GM23248 (cell line): ENCODE measurements around the gene PKIG. TPM values are rescaled to one million over a fixed set of nuclear protein-coding genes. Genes with fewer than 3 reads are reported as not detected.
A peak's percentile ranks its signal among the peaks of the same experiment; 100 is the strongest.
"Not testable (repeated sequence)": the region's sequence is repeated elsewhere in the genome, so short reads cannot be mapped to it uniquely, and the experiment has no call there.

Experiments
- DNase-seq: peaks from one replicate; pipeline ENCODE4 v3.0.0-alpha.2; 2015
- H2AFZ ChIP-seq: fragments of 200-600 bp; sonication (generic); 2 replicates; pipeline ENCODE4 v1.6.1; 2016; ENCODE audit warnings: antibody characterized with exemption
- H3F3A ChIP-seq: fragments of 200-600 bp; sonication (generic); 2 replicates; pipeline ENCODE4 v1.6.1; 2016; ENCODE audit warnings: mild to moderate bottlenecking, antibody characterized with exemption, mixed run types; ENCODE audit not compliant: insufficient read depth
- H3K27ac ChIP-seq: fragments of 200-600 bp; sonication (generic); 2 replicates; pipeline ENCODE4 v1.5.1; 2016; ENCODE audit warnings: mild to moderate bottlenecking
- H3K27me3 ChIP-seq: fragments of 200-600 bp; sonication (generic); replicated peaks from 2 replicates; pipeline ENCODE4 v1.6.1; 2016; ENCODE audit warnings: mild to moderate bottlenecking; ENCODE audit not compliant: insufficient read depth
- H3K36me3 ChIP-seq: fragments of 200-600 bp; sonication (generic); 2 replicates; pipeline ENCODE4 v1.6.1; 2016; ENCODE audit warnings: low read depth, mild to moderate bottlenecking
- H3K4me1 ChIP-seq: fragments of 200-600 bp; sonication (generic); 2 replicates; pipeline ENCODE4 v1.6.1; 2016; ENCODE audit warnings: mild to moderate bottlenecking; ENCODE audit not compliant: insufficient read depth
- H3K4me2 ChIP-seq: fragments of 200-600 bp; sonication (generic); one replicate; pipeline ENCODE4 v1.6.1; 2016; ENCODE audit warnings: mild to moderate bottlenecking; ENCODE audit not compliant: unreplicated experiment
- H3K4me3 ChIP-seq: fragments of 200-600 bp; sonication (generic); 2 replicates; pipeline ENCODE4 v1.5.1; 2016; ENCODE audit warnings: mild to moderate bottlenecking
- H3K79me2 ChIP-seq: fragments of 200-600 bp; sonication (generic); 2 replicates; pipeline ENCODE4 v1.6.1; 2016; ENCODE audit warnings: mild to moderate bottlenecking; ENCODE audit not compliant: insufficient read depth
- H3K9ac ChIP-seq: fragments of 200-600 bp; sonication (generic); 2 replicates; pipeline ENCODE4 v1.6.1; 2016; ENCODE audit warnings: mild to moderate bottlenecking
- H3K9me2 ChIP-seq: fragments of 200-600 bp; sonication (generic); 2 replicates; pipeline ENCODE4 v1.6.1; 2016; ENCODE audit warnings: mixed run types, mild to moderate bottlenecking, moderate library complexity; ENCODE audit not compliant: insufficient read depth
- H3K9me3 ChIP-seq: fragments of 200-600 bp; sonication (generic); one replicate; pipeline ENCODE4 v1.6.1; 2017; ENCODE audit warnings: low read depth
- H4K20me1 ChIP-seq: fragments of 200-600 bp; sonication (generic); 2 replicates; pipeline ENCODE4 v1.6.0; 2016; ENCODE audit not compliant: insufficient read depth
- EZH2 ChIP-seq: fragments of 200-600 bp; sonication (generic); IDR thresholded peaks from 2 replicates; pipeline ENCODE4 v1.6.1; 2018; ENCODE audit warnings: antibody characterized with exemption, mild to moderate bottlenecking; ENCODE audit not compliant: insufficient read depth, poor library complexity, severe bottlenecking
- EZH2phosphoT487 ChIP-seq: fragments of 200-600 bp; sonication (generic); IDR thresholded peaks from 2 replicates; pipeline ENCODE4 v1.6.1; 2018; ENCODE audit warnings: antibody characterized with exemption, moderate library complexity, mild to moderate bottlenecking, low read depth; ENCODE audit not compliant: insufficient read depth
- WGBS, 2 experiments: methylation state at CpG; one replicate each; pipeline ENCODE4 v1.1.6; 2015 to 2017; ENCODE audit warnings: low lambda C conversion rate in 2 of 2, low coverage in 1 of 2; ENCODE audit errors: missing lambda C conversion rate in 2 of 2; 5-methylcytosine and 5-hydroxymethylcytosine counted together
- in situ Hi-C: fragments of 300-500 bp; cut with MboI; formaldehyde crosslinking; loops from 2 replicates; pipeline ENCODE4 v1.15.0; 2020
- polyA plus RNA-seq: library from polyadenylated mRNA; unstranded; fragments of >200 nt; fragmentation: Nextera tagmentation; extraction: Ambion mirVana; gene quantifications from 2 replicates; pipeline ENCODE4 v1.2.1, GENCODE V29; 2016
- total RNA-seq: library from RNA; depleted of rRNA; stranded (reverse); fragments of >200 nt; shearing (Covaris generic); gene quantifications from 2 replicates; pipeline ENCODE4 v1.2.3, GENCODE V29; 2014

Gene PKIG
- total and polyA plus RNA-seq, 2 experiments from 2014 or later, result 46.0 to 83.7 TPM

DNA sequence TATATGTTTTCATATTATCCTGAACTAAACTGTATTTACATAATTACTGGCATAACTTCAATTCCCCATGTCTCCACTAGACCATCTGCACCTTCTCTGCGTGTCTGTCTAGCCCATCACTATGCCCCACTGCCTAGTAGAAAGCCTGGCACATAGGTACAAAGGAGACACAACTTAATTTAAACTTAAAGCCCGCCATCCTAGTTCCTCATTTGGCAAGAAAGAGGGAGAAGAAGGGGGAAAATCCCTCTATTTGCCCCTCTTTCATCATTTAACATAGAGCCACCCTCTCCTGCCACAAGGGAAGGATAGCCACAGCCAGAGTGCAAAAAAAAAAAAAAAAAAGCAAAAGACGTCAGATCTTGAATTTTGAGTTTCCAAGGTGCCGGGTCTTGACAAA is 1.8 kb downstream of the PKIG start:
- TF ChIP-seq EZH2phosphoT487 (no peak), EZH2 (no peak)
- Histone ChIP-seq H3F3A (peaks cover 21% of the 10 kb centered on the region), H3K4me2 (peak overlapping the region; percentile 97), H3K4me3 (peak overlapping the region; percentile 82), H3K36me3 (no peaks in the 10 kb centered on the region), H3K4me1 (peaks cover 26% of the 10 kb centered on the region), H3K9me3 (no peaks in the 10 kb centered on the region), H4K20me1 (no peaks in the 10 kb centered on the region), H3K79me2 (peaks cover 66% of the 10 kb centered on the region), H3K27ac (no peak overlapping the region), H3K9me2 (no peaks in the 10 kb centered on the region), H2AFZ (no peak overlapping the region), H3K27me3 (no peaks in the 10 kb centered on the region), H3K9ac (no peak overlapping the region)
- no peak for DNase-seq
- in situ Hi-C loops, result no loop called here
- WGBS, 2 experiments, result 91 to 92% methylated on average over 4 of the region's 4 CpGs

DNA sequence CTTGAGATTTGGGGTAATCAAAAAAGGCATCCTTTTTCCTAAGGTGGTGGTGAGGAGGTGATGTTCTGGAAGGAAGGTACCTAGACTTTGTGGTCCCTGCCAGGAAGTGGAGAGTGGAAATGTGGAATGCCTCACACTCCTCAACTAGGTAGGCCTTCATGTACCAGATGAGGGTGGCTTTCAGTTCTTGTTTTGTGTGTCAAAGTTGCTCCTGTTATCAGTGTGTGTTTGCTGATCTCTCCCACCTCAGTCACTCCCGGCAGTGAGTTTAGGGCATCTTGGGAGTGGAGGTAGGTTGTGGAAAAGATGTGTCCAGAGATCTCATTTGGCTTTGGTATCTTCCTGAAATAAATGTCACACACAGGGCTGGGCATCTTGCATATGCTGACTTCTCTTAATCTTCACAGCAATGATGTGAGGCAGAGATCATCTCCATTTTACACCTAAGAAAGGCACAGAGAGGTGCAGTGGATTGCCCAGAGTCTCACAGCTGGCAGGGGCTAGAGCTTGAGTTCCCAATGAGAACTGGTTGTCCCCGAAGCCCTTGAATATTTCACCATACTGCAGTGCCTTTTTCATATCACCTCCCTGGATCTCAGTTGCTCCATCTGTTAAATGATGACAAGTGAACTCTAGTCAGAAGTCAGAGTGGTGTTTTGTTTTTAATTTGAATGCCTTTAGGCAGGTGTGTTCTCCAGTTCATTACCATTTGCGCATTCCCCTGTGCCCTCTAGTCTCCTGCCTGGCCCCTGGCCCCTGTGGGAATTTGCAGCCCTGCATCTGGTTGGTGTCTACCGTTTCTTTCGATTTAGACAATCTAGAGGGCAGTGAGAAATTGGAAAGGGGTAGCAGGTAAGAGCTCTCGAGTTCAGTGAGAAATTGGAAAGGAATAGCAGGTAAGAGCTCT is 2.9 kb downstream of the PKIG start:
- Histone ChIP-seq H3K4me1 (peaks cover 30% of the 10 kb centered on the region), H2AFZ (no peak overlapping the region), H3K9ac (no peak overlapping the region), H3K27me3 (no peaks in the 10 kb centered on the region), H3K4me2 (no peak overlapping the region), H4K20me1 (no peaks in the 10 kb centered on the region), H3F3A (peaks cover 21% of the 10 kb centered on the region), H3K79me2 (peaks cover 77% of the 10 kb centered on the region), H3K9me2 (no peaks in the 10 kb centered on the region), H3K36me3 (peaks cover 1% of the 10 kb centered on the region; the same call in 1 of the 2 replicates), H3K9me3 (no peaks in the 10 kb centered on the region), H3K4me3 (no peak overlapping the region), H3K27ac (no peak overlapping the region)
- no peak for DNase-seq
- in situ Hi-C loops, result no loop called here
- WGBS, 2 experiments, result 71 to 82% methylated on average over 6 of the region's 6 CpGs
- TF ChIP-seq EZH2 (no peak), EZH2phosphoT487 (no peak)

DNA sequence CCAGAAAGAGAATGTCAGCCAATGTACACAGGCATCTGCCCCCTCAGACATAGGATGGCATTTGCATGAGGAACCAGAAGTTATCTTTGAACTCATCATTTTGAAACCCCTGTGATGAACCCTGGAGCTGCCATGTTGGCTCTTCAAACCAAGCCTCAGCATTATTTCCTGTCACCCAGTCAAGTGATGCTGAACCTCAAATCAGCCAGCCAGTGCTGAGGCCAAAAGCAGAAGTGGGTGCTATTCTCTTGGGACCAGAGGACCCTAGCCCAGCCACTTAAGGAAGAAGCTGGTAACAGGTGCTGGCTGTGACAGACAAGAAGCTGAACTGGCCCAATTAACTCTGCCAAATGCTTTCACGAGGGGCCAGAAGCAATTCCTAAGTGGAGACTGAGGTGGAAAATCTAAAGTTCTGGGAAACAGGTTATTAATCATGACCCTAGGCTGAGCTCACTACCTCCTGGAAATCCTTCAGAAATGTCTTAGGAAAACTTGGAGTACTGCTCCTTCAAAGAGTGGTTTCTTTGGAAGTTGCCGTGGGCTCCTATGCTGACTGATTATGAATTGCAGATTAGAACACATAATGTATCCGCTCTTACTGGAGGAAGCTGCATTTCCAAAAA is 4.0 kb downstream of the PKIG start:
- Histone ChIP-seq H3K27me3 (no peaks in the 10 kb centered on the region), H3K79me2 (peaks cover 82% of the 10 kb centered on the region), H3K4me3 (no peak overlapping the region), H3K9me3 (no peaks in the 10 kb centered on the region), H3K9ac (no peak overlapping the region), H2AFZ (no peak overlapping the region), H4K20me1 (no peaks in the 10 kb centered on the region), H3K27ac (no peak overlapping the region), H3K4me1 (peaks cover 27% of the 10 kb centered on the region), H3K4me2 (no peak overlapping the region), H3F3A (peaks cover 18% of the 10 kb centered on the region), H3K9me2 (no peaks in the 10 kb centered on the region), H3K36me3 (peaks cover 8% of the 10 kb centered on the region)
- no peak for DNase-seq
- TF ChIP-seq EZH2phosphoT487 (no peak), EZH2 (no peak)
- 83 to 88% methylated on average over 3 of the region's 3 CpGs for WGBS, 2 experiments
- in situ Hi-C loops, result no loop called here

DNA sequence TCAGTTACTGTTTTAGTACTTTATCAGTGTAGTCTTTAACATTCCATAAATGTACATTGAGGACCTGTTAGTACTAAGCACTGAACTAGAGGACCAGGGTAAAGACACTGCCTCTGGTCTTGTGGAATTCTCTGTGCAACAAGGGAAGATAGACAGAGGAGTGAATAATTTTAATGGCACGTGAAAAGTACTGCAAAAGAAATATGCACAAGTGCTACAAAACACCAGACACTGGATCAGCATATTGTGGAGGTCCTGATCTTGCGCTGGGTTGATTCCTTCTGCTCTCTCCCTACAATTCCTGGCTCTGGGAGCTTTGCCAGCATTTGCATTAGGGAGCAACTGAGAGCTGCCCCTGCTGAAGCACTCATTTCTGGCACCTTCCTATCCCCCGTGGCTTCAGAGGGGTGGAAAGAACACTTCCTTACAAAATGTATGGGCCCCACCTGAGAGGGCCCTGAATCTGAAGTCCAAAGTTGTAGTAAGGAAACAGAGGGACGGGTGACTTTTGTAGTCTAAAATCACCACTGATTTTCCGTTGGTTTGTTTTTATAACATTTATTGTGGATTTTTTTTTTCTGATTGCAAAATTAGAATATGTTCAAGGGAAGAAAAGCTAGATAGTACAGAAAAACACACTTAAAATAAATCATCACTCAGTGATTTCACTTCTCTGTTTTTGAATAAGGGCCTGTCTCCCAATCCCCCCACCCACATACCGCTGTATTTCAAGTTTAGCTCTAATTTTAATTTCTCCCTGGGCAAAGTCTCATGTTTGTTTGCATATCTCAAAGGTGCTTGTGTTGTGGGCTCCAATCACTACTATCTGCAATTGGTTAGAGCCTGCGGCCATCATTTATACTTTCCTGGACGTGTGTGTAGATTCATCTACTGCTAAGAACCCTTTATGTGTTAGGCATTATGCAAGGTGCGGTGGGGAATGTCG is 4.9 kb downstream of the PKIG start:
- H3K4me2 ChIP-seq, result no peak overlapping the region
- H3K9me2 ChIP-seq, result no peaks in the 10 kb centered on the region

DNA sequence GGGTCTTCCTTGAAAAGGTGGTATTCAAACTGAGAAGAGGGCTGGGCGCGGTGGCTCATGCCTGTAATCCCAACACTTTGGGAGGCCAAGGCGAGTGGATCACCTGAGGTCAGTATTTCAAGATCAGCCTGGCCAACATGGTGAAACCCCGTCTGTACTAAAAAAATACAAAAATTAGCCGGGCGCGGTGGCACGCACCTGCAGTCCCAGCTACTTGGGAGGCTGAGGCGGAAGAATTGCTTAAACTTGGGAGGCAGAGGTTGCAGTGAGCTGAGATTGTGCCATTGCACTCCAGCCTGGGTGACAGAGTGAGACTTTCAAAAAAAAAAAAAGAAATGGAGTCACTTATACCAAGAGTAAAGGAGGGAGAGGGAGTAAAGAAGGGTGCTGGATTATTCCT is 5.9 kb downstream of the PKIG start:
- H3K79me2 ChIP-seq, result peaks cover 74% of the 10 kb centered on the region
- H3K9me3 ChIP-seq, H3K27me3 ChIP-seq, H3F3A ChIP-seq, H3K36me3 ChIP-seq, DNase-seq, H3K4me3 ChIP-seq, H3K4me2 ChIP-seq, H3K9me2 ChIP-seq, H3K27ac ChIP-seq, H4K20me1 ChIP-seq, in situ Hi-C loops, H3K9ac ChIP-seq, H2AFZ ChIP-seq: not testable (repeated sequence)
- WGBS, 2 experiments, result 96 to 99% methylated on average over 9 of the region's 9 CpGs
- peaks cover 15% of the 10 kb centered on the region for H3K4me1 ChIP-seq

More for the DNA sequence above, 4.9 kb downstream of the PKIG start:
- Histone ChIP-seq H3K9ac (no peak overlapping the region), H3K79me2 (peaks cover 82% of the 10 kb centered on the region), H3K27ac (no peak overlapping the region), H3K9me3 (no peaks in the 10 kb centered on the region), H3K27me3 (no peaks in the 10 kb centered on the region), H3K36me3 (peaks cover 8% of the 10 kb centered on the region), H2AFZ (no peak overlapping the region), H3K4me1 (peaks cover 19% of the 10 kb centered on the region), H3F3A (peaks cover 10% of the 10 kb centered on the region; the same call in 1 of the 2 replicates), H3K4me3 (no peak overlapping the region), H4K20me1 (no peaks in the 10 kb centered on the region)
- in situ Hi-C loops, result no loop called here
- WGBS, 2 experiments, result 92% methylated on average over 10 of the region's 10 CpGs
- DNase-seq, result no peak
- TF ChIP-seq EZH2phosphoT487 (no peak), EZH2 (no peak)
